GM18526 (cell line): ENCODE measurements around the gene C5orf58.

Experiments
- POLR2A ChIP-seq: IDR thresholded peaks from 3 replicates; pipeline ENCODE4 v1.6.1; 2011; ENCODE audit not compliant: insufficient read length; ENCODE audit errors: extremely low read depth

C5orf58 gene

DNA sequence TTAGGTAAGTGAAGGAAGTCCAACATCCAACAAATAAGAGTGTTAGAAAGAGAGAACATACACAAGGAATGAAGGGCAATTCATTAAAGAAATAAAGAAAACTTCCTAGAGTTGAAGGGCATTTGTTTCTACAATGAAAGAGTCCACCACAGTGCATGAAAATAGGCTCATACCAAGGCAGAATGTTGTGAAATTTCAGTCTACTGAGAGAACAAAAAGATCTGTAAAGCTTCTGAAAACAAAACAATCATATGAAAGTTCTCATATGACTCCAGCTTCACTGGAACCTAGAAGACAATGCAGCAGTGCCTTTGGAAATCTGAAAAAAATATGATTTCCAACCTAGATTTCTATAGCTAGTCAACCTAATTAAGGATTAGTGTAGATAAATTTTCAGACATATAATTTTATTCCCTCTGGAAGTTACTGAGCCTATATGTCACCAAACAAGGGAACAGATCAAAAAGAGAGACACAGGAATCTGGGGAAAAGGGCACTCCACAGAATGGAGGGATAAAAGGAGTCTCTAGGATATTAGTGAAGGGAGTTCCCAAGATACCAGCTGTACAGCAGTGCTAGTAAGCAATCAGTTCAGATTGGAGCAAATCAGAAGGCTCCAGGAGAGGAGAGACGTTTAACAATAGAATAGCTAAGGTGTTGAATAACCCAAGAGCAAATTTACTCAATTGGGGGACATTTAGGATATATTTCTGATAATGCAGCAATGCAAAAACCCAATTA is 5.8 kb downstream of the C5orf58 start:
- no peak for TF ChIP-seq POLR2A

DNA sequence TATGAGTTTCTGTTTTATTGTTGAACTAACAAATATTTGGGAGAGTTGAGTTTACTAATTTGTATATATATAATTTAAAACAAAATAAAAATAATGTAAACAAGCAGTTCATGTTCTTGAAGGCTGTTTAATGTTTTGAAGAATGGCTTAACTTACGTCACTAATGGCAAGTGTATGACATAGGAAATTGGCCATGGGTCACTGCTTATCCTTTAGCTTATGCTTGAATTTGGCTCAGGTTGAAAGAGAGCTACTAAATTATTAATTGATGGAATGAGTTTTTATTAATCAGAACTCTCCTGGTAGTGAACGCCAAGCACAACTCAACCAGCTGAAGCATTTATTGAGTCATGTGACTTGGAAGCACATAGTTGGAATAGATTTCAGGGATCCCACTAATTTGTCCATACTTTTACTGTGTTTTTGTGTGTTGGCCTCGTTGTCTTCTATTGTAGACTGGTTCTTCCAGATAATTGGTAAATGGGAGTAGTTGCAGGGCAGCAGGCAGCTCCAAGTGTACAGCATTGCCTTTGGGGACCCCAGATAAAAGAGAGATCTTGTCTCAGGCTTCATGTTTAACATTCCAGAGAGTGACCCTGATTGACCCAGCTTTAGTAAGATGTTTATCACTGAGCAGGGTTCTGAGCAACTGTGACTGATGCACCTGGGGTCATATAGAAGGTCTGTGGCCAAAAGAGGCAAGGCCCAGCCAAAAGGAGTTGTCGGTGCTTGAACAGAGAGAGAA is 13.5 kb downstream of the C5orf58 start:
- TF ChIP-seq POLR2A = no peak

DNA sequence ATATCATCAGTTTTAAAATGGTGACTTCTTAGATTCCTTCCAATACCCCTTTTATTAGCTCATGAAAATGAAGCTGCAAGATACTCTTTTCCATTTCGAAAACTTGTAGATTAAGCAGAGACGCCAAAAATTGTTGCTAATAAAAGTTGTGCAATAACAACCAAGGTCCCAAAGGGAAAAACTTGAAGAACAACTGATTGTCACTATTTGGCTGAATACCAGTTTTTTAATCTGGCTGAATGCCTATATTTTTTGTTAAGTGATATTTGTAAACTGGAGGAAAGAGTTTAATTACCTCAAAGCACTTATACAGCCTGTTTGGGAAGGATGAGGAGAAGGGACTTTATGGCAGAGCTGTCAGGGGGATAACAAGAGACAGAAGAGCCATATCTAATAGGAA is 14.6 kb downstream of the C5orf58 start:
- no peak for TF ChIP-seq POLR2A

DNA sequence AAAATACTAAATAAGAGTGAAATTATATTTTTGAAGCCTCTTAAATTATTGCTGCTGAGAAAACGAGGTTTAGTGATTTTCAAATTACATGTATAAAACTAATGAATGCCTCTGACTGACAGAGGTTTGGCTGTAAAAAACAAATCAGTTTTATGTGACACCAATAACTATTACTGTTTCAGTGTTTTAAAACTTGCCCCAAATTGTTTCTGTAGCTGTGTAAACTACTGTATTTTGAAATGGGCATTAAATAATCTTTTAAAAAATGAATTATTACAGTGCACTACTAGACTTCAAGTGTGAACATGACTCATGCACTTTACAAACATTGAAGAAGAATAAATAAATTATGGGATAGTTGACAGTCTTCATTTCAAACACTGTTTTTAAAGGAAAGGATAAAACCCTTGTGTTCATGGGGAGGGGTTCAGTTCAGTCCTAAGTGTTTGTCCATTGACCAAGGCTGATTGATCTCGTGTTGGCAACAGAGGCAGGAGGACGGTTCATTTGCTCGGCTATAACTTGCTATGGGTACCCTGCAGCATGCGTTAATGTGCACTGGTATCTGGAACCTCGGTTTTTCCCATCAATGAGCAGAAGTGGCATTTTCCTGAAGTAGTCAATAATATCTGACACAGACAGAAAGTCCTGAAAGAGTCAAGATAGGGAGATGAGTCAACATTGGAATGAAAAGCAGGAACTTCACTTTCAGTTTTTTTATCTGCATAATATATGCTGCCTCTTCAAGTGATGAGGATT is 15.6 kb downstream of the C5orf58 start:
- no peak for TF ChIP-seq POLR2A

DNA sequence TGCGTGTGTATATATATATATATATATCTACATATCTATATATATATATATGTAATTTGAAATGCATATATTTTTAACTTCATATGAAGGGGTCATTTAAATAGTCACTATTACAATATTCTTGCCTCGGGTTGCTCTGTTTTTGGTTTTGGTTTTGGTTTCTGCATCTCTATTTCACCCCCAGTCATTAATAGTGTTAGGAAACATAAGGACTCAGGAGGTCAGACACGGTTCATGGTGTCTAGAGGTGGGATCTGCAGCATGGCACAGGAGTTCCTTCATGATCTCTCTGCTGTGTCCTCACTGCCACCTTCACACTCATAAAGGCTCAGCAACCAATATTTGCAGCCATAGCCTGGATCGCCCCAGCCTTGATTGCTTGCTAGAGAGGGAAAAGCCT is 16.6 kb downstream of the C5orf58 start:
- no peak for TF ChIP-seq POLR2A

DNA sequence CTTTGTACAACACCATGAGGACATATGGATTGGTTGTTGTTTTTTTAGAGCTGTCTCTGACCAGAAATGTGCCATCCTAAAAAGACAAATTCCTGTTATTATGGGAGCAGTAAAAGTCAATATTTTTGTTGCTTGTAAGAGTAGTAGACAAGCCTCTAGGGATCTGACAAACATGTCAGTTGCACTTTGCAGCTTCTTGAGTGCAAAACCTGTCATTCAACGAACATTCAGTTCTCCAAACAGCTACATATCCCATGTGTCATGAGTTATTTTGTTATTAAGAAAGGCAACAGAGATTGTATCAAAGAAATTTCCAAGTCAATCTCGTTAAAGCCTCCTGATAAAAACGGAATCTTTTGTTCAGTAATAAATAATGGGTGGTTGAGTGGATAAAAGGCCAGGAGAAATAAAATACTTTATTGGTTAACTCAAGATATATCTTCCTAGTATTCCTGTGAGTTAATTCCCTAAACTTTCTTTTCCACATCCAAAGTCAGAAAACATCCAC is 18.1 kb downstream of the C5orf58 start:
- TF ChIP-seq POLR2A = no peak

DNA sequence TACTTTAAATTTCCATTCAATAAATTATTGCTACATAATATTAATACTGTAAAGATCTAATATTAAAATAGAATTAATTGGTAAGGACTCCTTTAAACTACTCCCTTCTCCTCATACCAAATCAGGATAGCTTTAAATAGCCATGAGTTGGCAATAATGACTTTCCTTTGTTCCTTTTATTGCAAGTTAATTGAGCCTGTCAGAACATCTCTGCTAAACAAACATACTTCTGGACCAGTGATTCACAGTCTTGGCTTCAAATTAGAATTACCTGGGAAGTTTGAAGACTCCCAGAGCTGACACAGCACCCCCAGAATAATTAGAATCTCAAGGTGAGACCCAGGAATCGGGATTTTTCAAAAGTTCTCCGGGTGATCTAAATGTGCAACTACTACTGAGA is 18.7 kb downstream of the C5orf58 start:
- TF ChIP-seq POLR2A = no peak

DNA sequence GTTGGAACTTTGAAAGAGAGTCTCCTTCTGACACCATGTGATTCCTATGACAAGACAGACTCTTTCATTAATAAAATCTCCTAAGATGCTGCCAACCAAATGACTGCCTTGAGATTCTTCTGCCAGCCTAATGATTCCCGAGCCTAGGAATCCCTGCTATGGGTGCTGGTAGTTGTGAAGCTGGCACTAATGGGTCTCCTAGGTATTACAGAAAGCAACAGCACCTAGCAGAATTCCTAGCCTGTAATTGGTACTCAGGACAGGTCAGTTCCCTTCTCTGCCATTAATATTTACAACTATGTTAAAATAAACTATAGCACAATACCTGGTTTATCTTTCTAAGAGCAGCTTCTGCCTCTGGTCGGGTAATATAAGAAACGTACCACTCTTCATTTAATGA is 19.3 kb downstream of the C5orf58 start:
- no peak for TF ChIP-seq POLR2A

DNA sequence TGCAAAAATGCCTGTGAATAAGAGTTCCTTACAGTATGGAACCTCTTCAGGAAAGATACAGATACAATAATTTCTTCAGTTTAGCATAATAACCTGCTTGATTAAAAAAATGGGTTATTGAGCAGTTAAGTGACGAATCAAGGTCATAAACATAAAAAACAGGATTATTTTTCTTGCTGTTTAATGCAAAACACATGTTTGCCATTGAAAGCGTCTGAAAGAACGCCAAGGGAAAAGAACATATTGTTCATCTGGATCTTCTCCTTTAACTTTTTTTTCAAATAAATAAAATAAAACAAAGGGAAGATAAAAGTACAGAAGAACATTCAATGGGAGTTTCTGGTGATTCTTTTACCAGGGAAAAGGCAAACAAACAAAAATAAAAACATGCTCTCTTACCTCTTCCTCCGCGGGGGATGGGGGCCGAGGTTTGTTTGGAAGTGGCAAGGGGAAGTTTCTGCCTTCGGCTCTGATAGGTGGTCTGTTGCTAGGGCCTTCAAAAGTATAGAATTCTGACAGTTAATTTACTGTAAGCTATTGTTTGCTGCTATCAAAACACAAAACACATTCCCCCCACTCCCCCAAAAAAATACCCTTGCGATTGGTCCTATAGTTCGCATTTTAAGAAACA is 20.1 kb downstream of the C5orf58 start:
- TF ChIP-seq POLR2A = no peak

DNA sequence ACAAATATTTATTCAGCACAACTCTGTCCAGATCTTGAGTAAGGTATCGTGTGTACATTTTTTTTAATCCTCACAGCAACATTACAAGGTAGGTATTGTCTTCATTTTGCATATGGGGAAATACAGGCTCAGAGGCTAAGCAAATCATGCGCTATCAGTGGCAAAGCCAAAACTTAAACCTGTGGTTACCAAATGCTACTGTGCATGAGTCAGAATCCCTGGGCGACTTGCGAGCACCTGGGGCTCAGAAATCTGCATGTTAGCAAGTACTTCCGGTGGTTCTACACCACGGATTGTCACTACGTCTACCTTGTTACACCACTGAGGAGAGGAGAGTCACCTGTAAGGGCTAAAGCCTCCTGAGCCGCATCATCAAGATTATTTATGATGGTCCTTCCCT is 21.3 kb downstream of the C5orf58 start:
- TF ChIP-seq POLR2A = no peak

DNA sequence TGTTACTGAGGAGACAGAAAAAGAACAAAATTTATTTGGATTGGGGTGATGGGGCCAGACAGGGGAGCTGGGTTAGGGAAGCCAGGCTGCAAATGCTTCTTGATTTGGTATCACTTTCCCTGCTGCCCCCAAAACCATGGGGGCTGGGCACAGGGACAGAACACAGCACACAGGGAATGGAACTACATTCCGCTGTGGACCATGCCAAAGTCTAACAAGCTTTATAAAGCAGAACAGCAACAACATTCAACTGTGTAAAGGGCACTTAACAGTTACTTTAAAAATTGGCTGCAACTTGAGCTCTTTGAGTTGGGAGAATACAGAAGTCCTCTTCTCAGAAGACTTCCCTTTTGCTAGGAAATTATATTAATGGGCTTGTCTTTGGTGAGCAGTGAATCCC is 23.8 kb downstream of the C5orf58 start:
- no peak for TF ChIP-seq POLR2A

DNA sequence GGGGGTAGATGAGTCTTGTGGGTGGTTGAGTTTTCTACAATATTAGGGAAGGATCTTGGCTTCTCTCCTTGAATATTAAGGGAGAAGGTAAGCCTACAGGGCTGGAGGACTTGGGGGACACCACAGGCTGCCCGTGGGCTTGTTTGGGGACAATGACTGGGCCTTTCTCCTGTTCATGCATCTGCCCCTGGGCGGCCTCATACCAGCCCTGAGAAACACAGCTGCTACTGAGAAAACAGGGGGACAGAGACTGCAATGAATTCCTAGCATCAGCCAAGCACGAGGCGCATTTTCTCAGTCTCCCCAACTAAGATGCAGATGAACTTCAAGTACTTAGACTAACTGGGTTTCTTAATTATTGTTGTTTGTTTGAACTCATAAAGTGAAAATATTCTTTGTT is 24.6 kb downstream of the C5orf58 start:
- TF ChIP-seq POLR2A = no peak

DNA sequence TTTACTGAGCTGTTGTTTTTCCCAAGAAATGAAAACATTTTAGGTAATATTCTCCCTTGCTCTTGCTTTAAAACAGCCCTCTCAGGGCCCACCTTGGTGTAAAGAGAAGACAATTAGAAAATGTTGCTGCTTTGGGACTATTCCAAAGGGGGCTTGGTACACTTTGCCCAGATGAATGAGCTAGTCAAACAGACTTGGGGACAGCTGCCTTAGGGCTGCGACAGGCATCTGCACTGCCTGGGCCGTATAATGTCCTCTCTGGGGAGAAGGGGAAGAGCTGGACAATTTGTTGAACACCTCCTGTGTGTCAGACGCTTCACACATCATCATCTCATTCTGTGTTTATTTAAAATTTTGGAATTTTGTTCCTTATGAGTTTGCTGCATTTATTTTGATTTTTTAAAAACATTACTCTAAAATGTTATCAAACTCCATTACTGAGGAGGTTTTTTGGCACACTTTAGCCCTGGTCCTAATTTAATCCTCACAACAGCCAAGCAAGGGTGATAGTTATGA is 28.8 kb downstream of the C5orf58 start:
- no peak for TF ChIP-seq POLR2A

DNA sequence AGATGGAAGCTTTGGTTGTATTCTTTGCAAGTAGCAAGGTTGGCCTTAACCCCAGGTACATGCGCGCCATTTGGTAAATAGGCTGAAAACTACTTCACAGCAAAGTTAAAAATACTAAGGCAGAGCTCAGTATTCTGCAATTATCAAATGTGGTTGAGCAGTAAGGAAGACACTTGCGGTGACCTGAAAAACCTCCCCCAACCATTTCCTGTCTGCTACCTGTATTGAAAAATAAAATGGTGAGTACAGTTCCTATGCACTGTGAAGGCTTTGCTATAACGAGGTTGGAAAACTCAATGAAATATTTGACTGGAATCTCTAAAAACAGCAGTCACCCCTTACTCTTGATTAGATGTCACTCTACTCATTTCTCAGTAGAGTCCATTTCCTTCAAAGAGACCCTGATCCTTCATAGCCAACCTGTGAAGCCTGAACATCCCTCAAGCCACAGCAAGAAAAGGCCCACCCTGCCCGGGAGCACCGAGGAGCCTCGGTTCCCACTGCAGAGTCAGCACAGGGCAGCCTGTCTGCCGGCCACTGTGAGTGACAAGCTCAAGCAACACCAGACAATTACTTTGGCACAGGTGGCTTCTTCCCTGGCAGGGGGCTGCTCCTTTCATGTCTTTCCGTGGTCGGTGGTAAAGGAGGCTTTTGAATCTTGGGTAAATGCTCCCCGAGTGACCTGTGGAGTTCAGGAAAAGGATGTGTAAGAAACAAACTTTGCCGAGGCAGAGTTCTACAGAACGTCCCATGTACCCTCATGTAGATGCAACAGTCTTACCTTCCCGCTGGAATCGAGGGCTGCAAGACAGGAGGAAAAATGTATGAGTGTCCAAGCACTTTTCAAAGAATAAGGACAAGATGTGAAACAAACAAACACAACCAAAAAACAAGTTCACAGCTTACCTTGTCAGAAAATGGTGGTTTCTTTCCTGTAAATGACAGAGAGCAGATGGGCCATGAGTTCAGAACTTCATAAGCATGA is 29.6 kb downstream of the C5orf58 start:
- no peak for TF ChIP-seq POLR2A

DNA sequence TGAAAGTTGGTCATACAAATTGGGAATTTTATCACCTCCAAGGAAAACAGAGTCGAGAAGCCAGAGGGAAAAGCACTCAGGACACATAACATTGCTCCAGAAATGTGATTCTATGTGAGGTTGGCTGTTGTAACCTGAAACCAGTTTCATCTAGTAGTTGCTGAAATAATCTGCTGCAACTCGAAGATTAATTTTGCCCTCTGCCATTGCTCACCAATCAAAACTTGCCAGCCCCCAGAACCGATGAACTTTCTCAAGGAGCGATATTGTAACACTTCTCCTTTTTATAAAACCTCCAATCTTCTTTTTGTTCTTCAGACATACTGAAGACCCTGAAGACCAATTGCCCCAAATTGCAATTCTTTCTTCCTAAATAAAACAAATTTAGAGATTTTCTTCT is 31.1 kb downstream of the C5orf58 start:
- no peak for TF ChIP-seq POLR2A

DNA sequence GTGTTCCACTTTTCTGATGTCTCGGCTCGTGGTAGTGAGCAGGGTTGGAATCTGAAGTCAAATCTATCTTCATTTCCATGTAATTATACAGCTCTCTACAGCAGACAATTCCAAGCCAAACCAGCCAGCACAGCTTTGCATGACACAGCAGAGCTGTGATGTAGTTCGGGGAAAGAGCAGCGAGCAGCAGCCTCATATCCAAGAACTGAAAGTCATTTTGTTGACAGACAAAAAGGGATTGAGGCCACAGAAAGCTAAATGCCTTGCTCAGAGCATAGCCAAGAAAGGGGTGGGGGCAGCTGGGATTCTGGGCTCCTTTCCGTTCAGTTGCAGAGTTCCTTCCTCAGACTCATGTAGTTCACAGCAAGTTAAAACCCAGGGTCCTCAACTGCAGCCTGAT is 32.7 kb downstream of the C5orf58 start:
- no peak for TF ChIP-seq POLR2A
